Peyer's patch (tissue), 4 donors: ENCODE data around the gene ANKRD29.

Experiments used
- POLR2A ChIP-seq, 2 donors: fragments of 450-650 bp; IDR thresholded peaks; one replicate each; pipeline ENCODE4 v1.5.1; 2017; ENCODE audit warnings: antibody characterized with exemption in 2 of 2, mild to moderate bottlenecking in 2 of 2, moderate library complexity in 2 of 2
- TF ChIP-seq, protein P1 (sequence below), 6 experiments: fragments of 450-650 bp in 4 of 6; fragments of 200-600 bp in 2 of 6; sonication (generic) in 1 of 6; IDR thresholded peaks; one replicate each; pipeline ENCODE4 v1.5.1; 2017 to 2019; ENCODE audit warnings: antibody characterized with exemption in 6 of 6, mild to moderate bottlenecking in 3 of 6, moderate library complexity in 1 of 6

DNA sequence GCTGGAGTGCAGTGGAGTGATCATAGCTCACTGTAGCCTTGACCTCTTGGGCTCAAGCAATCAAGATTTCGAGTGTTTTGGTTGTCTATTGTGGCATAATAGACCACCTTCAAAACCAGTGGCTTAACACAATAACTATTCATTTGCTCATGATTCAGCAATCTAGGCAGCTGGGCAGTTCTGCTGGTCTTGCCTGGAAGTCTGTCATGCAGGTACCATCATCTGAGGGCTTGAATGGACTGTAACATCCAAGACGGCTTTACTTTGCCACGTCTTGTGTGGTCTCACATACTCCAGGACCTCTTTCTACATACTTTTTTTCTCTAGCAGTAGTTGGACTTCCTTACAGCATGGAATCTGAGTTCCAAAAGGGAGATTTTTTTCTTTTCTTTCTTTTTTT, 13.2 kb upstream of the ANKRD29 start:
- no peak for TF ChIP-seq POLR2A (IDR thresholded peaks at IDR 0.05)
- TF ChIP-seq, protein P1, sequence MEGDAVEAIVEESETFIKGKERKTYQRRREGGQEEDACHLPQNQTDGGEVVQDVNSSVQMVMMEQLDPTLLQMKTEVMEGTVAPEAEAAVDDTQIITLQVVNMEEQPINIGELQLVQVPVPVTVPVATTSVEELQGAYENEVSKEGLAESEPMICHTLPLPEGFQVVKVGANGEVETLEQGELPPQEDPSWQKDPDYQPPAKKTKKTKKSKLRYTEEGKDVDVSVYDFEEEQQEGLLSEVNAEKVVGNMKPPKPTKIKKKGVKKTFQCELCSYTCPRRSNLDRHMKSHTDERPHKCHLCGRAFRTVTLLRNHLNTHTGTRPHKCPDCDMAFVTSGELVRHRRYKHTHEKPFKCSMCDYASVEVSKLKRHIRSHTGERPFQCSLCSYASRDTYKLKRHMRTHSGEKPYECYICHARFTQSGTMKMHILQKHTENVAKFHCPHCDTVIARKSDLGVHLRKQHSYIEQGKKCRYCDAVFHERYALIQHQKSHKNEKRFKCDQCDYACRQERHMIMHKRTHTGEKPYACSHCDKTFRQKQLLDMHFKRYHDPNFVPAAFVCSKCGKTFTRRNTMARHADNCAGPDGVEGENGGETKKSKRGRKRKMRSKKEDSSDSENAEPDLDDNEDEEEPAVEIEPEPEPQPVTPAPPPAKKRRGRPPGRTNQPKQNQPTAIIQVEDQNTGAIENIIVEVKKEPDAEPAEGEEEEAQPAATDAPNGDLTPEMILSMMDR (IDR thresholded peaks at IDR 0.05) = no peak
